ENCODE measurements around the gene LRIG1.

DNA sequence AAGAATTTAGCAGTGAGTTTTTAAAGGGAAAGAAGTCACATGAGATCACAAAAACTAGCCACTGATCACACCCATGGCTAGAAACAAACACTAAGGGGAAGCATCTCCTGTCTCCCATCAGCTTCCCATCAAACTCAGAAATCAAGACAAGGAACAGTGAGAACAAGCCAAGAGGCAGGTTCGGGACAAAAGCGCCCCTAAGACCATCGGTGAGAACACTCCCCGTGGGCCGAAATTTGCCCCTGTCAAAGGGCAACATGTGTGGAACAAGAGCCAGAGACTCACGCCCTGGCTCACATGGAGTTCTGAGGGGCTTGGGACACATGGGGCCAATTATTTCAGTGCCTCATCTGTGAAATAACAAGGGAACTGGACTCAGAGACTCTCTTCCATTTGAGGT is 49.1 kb downstream of the LRIG1 start:
- TF ChIP-seq, protein P1, sequence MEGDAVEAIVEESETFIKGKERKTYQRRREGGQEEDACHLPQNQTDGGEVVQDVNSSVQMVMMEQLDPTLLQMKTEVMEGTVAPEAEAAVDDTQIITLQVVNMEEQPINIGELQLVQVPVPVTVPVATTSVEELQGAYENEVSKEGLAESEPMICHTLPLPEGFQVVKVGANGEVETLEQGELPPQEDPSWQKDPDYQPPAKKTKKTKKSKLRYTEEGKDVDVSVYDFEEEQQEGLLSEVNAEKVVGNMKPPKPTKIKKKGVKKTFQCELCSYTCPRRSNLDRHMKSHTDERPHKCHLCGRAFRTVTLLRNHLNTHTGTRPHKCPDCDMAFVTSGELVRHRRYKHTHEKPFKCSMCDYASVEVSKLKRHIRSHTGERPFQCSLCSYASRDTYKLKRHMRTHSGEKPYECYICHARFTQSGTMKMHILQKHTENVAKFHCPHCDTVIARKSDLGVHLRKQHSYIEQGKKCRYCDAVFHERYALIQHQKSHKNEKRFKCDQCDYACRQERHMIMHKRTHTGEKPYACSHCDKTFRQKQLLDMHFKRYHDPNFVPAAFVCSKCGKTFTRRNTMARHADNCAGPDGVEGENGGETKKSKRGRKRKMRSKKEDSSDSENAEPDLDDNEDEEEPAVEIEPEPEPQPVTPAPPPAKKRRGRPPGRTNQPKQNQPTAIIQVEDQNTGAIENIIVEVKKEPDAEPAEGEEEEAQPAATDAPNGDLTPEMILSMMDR (IDR thresholded peaks at IDR 0.05) = no peak
- no peak for TF ChIP-seq POLR2A (IDR thresholded peaks at IDR 0.05)
